Esophagus squamous epithelium (tissue), 5 donors: ENCODE data around the gene HSD3B2. TPM values are rescaled to one million over a fixed set of nuclear protein-coding genes. Genes with fewer than 3 reads are reported as not detected.

Experiments used
- DNase-seq: peaks from one replicate; lab custom pipeline; 2025; lab: John Stamatoyannopoulos, UW
- H3K27ac ChIP-seq, 4 donors: fragments of 200-600 bp; sonication (generic); one replicate each; pipeline ENCODE4 v1.5.1; 2016 to 2019; ENCODE audit warnings: mild to moderate bottlenecking in 1 of 4
- H3K27me3 ChIP-seq, 4 donors: fragments of 200-600 bp; sonication (generic); 1 replicate in 3 of 4; 2 replicates in 1 of 4; pipeline versions ENCODE4 v1.5.1 to v1.6.0; 2017 to 2021; ENCODE audit warnings: antibody characterized with exemption in 1 of 4
- H3K36me3 ChIP-seq, 3 donors: fragments of 200-600 bp; sonication (generic); one replicate each; pipeline ENCODE4 v1.5.1; 2016 to 2019
- H3K4me1 ChIP-seq, 3 donors: fragments of 200-600 bp; sonication (generic); one replicate each; pipeline ENCODE4 v1.5.1; 2017 to 2019
- H3K4me3 ChIP-seq, 4 donors: fragments of 200-600 bp; sonication (generic); 1 replicate in 3 of 4; 2 replicates in 1 of 4; pipeline ENCODE4 v1.5.1; 2016 to 2019; ENCODE audit warnings: mild to moderate bottlenecking in 2 of 4, moderate library complexity in 1 of 4
- H3K9me3 ChIP-seq, 3 donors: fragments of 200-600 bp; sonication (generic); one replicate each; pipeline ENCODE4 v1.5.1; 2016 to 2019
- CTCF ChIP-seq, 6 experiments: fragments of 450-650 bp in 4 of 6; fragments of 200-600 bp in 2 of 6; sonication (generic) in 2 of 6; IDR thresholded peaks; one replicate each; pipeline ENCODE4 v1.5.1; 2016 to 2019; ENCODE audit warnings: antibody characterized with exemption in 6 of 6, mild to moderate bottlenecking in 4 of 6, moderate library complexity in 4 of 6
- POLR2A ChIP-seq, 4 donors: fragments of 450-650 bp; IDR thresholded peaks; one replicate each; pipeline ENCODE4 v1.6.1; 2017; ENCODE audit warnings: antibody characterized with exemption in 4 of 4, mild to moderate bottlenecking in 4 of 4, moderate library complexity in 3 of 4
- WGBS, 2 donors: methylation state at CpG; one replicate each; pipeline ENCODE4 v1.1.5; 2018; 5-methylcytosine and 5-hydroxymethylcytosine counted together
- intact Hi-C: fragments of 100-400 bp; cut with DNase I; formaldehyde crosslinking; loops from one replicate; pipeline ENCODE4 v1.15.0; 2022
- total RNA-seq, 4 donors: library from RNA; depleted of rRNA; stranded (reverse); fragments of >200 nt; gene quantifications; one replicate each; pipeline ENCODE4 v1.1.0, GENCODE V29; 2016
- donor health status: DM: yes; HTN: yes; CAD: no.

Gene HSD3B2
- total RNA-seq, 4 donors from 2014 or later = not detected

DNA sequence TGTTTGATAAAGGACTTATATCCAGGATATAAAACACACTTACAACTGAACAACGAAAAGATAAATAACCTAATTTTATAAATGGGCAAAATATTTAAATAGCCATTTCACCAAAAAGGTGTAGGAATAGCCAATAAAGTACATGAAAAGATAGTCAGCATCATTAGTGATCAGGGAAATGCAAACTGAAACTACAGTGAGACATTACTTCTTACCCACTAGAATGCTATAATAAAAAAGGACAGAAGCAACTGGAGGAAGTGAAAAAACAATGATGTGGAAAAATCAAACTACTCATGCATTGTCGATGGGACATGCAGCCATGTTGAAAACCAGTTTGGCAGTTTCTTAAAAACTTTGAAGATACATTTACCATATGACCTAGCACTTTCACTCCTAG is 48.6 kb downstream of the HSD3B2 start:
- H3K27ac ChIP-seq = no peak overlapping the region
- no peaks in the 10 kb centered on the region for H3K9me3 ChIP-seq
- no peak for DNase-seq
- no peak for TF ChIP-seq POLR2A (IDR thresholded peaks at IDR 0.05)
- TF ChIP-seq CTCF (IDR thresholded peaks at IDR 0.05) = no peak
- 56 to 64% methylated on average over 2 of the region's 2 CpGs for WGBS, 2 donors
- no peaks in the 10 kb centered on the region for H3K27me3 ChIP-seq
- H3K4me1 ChIP-seq = peaks cover 12 to 22% (median 13%) of the 10 kb centered on the region in 3 donors
- intact Hi-C loops = no loop called here
- no peaks in the 10 kb centered on the region for H3K36me3 ChIP-seq
- no peak overlapping the region for H3K4me3 ChIP-seq

- 71 to 81% methylated on average over 2 of the region's 2 CpGs for WGBS, 2 donors
These were observed 51.5 kb downstream of the HSD3B2 start for GRCh38 chr1:119466445-119466844.

DNA sequence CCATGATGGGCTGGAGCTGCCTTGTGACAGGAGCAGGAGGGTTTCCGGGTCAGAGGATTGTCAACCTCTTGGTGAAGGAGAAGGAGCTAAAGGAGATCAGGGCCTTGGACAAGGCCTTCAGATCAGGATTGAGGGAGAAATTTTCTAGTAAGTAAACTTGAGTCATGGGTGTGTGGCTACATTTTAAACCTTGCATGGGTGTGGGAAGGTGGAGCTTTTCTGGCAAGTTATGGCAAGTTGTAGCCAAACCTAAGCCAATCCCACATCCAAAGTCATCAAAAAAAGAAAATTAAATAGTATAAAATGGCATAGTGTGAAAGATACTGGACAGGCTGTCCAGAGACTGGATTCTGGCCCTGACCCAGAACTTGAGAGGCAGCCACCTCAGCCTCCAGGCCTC is 52.3 kb downstream of the HSD3B2 start:
- H3K27me3 ChIP-seq = no peaks in the 10 kb centered on the region
- peak overlapping the region in 3 of 4 donors; percentile 48 to 61 (median 60) for H3K27ac ChIP-seq
- TF ChIP-seq CTCF (IDR thresholded peaks at IDR 0.05) = no peak
- no peak for TF ChIP-seq POLR2A (IDR thresholded peaks at IDR 0.05)
- no peaks in the 10 kb centered on the region for H3K9me3 ChIP-seq
- no peak for DNase-seq
- intact Hi-C loops = no loop called here
- 80% methylated on average over 1 of the region's 1 CpG; no CpG with 5 or more reads in 1 of the 2 donors for WGBS, 2 donors
- peaks cover 12 to 23% (median 13%) of the 10 kb centered on the region in 3 donors for H3K4me1 ChIP-seq
- no peak overlapping the region for H3K4me3 ChIP-seq
- no peaks in the 10 kb centered on the region for H3K36me3 ChIP-seq

More at GRCh38 chr1:119466445-119466844, 51.5 kb downstream of the HSD3B2 start:
- no peak for DNase-seq
- Histone ChIP-seq H3K4me3 (no peak overlapping the region), H3K27ac (no peak overlapping the region), H3K4me1 (peaks cover 12 to 23% (median 13%) of the 10 kb centered on the region in 3 donors), H3K36me3 (no peaks in the 10 kb centered on the region), H3K27me3 (no peaks in the 10 kb centered on the region), H3K9me3 (no peaks in the 10 kb centered on the region)
- intact Hi-C loops = no loop called here
- TF ChIP-seq POLR2A (IDR thresholded peaks at IDR 0.05) = no peak
- TF ChIP-seq CTCF (IDR thresholded peaks at IDR 0.05) = no peak

DNA sequence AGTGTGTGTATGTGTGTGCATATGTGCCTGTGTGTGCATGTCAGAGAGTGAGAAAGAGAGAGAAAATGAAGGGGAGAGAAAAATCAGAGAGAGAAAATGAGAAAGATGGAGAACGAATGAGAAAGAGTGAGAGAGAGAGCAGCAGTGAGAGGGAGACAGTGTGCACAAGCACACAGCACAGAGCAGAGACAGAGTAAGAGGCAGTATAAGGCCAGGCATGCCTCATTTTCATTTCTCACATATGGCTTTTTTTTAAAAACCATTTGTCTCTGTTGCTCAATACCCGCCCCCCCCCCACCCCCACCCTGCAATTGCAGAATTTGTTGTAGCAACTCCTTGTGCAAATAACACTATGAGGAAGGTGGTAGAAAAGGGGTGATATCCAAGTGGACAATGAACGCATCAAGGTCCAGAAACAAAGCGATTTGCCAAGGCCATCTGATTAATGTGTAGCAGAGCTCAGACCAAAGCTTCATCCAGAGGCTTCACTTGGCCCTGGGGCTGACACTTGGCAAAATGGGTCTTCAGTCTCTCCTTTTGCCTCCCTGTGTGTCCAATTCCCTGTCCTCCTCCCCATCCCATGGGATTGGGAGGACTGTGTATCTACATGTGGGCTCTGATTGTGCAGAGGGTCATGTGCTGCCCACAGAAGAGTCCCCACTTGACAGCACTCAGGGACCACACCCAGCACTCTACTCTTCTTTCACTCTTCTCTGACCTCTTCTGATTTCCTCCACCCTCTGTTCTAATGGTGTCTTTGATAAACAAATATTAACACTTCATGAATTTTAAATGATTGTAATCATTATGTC is 53.1 kb downstream of the HSD3B2 start:
- WGBS, 2 donors = 54 to 69% methylated on average over 4 of the region's 4 CpGs
- no peaks in the 10 kb centered on the region for H3K9me3 ChIP-seq
- no peaks in the 10 kb centered on the region for H3K36me3 ChIP-seq
- peaks cover 12 to 23% (median 13%) of the 10 kb centered on the region in 3 donors for H3K4me1 ChIP-seq
- DNase-seq = no peak
- TF ChIP-seq CTCF (IDR thresholded peaks at IDR 0.05) (no peak), POLR2A (IDR thresholded peaks at IDR 0.05) (no peak)
- intact Hi-C loops = no loop called here
- no peak overlapping the region for H3K4me3 ChIP-seq
- no peaks in the 10 kb centered on the region for H3K27me3 ChIP-seq
- H3K27ac ChIP-seq = no peak overlapping the region

GRCh38 chr1:119469741-119470140 is 54.8 kb downstream of the HSD3B2 start:
- no peak overlapping the region for H3K27ac ChIP-seq
- TF ChIP-seq POLR2A (IDR thresholded peaks at IDR 0.05) (no peak), CTCF (IDR thresholded peaks at IDR 0.05) (no peak)
- DNase-seq = no peak
- H3K4me3 ChIP-seq = no peak overlapping the region
- H3K9me3 ChIP-seq = no peaks in the 10 kb centered on the region
- intact Hi-C loops = no loop called here
- H3K4me1 ChIP-seq = peaks cover 12 to 23% (median 13%) of the 10 kb centered on the region in 3 donors
- 50 to 58% methylated on average over 1 of the region's 1 CpG for WGBS, 2 donors
- no peaks in the 10 kb centered on the region for H3K27me3 ChIP-seq
- H3K36me3 ChIP-seq = no peaks in the 10 kb centered on the region
